Stimulated activated CD8-positive, alpha-beta memory T cell treated with anti-CD3 and anti-CD28 coated beads, Interleukin-4, amount 100 ng/mL, for 1 hour (primary cell): ENCODE measurements around the gene FH.

ENCODE experiments used
- DNase-seq, 2 donors: peaks; one replicate each; pipeline ENCODE4 v3.0.0-alpha.2; 2020; ENCODE audit warnings: low read depth in 2 of 2, low spot score in 1 of 2

The FH gene

GRCh38 chr1:241460098-241460873 lies 59.3 kb downstream of the FH start:
- no peak for DNase-seq

- no peak for DNase-seq
These were observed 60.3 kb downstream of the FH start for GRCh38 chr1:241459186-241459802.

GRCh38 chr1:241457421-241457820 lies 62.1 kb downstream of the FH start:
- DNase-seq: no peak

GRCh38 chr1:241456743-241457142 lies 62.8 kb downstream of the FH start:
- DNase-seq: no peak

GRCh38 chr1:241453732-241454131 lies 65.8 kb downstream of the FH start:
- no peak for DNase-seq

- DNase-seq: no peak
These were observed 67.6 kb downstream of the FH start for GRCh38 chr1:241451956-241452355.
